Stromal cell of bone marrow (primary cell): ENCODE results near the gene CRLF1.
A peak's percentile ranks its signal among the peaks of the same experiment; 100 is the strongest.
"Not testable (repeated sequence)": the region's sequence is repeated elsewhere in the genome, so short reads cannot be mapped to it uniquely, and the experiment has no call there.

Source experiments
- DNase-seq: peaks from one replicate; pipeline ENCODE4 v3.0.0-alpha.2; 2012; ENCODE audit warnings: low read depth

The CRLF1 gene

DNA sequence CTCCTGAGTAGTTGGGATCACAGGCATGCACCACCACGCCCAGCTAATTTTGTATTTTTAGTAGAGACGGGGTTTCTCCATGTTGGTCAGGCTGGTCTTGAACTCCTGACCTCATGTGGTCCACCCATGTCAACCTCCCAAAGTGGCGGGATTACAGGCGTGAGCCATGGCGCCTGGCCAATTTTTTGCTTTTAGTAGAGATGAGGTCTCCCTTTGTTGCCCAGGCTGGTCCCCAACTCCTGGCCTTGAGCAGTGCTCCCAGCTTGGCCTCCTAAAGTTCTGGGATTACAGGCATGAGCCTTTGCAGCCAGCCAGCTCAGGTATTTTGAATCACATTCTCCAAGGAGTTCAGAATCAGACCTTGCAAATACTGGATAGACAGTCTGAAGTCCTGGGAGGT lies 13.9 kb downstream of the CRLF1 start:
- not testable (repeated sequence) for DNase-seq

DNA sequence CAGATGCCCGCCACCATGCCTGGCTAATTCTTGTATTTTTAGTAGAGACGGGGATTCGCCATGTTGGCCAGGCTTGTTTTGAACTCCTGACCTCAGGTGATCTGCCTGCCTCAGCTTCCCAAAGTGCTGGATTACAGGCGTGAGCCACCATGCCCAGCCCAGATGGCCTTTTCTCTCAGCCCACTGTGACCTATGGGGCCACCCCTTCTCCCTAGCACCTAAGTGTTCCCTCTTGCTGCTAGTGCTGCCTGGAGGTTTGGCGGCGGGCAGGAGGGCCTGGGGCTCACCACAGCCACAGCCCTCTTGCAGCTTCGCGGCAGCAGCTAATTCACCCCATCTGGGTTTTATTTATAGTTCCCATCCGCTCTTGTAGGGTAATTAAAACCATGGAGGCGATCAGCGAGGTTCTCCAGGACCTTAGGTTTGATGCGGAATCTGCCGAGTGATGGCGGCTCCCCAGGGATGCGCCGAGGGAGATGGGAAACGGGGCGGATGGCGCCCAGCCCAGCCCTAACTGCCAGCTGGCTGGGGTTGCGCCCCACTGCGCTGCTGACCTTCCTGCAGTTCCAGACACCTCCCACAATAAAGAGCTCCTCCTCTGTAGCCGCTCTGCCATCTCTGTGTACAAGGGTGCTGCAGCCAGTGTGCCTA lies 14.7 kb downstream of the CRLF1 start:
- no peak for DNase-seq

- peak; percentile 31 for DNase-seq
Observed at GRCh38 chr19:18590273-18591272, 16.0 kb downstream of the CRLF1 start.

DNA sequence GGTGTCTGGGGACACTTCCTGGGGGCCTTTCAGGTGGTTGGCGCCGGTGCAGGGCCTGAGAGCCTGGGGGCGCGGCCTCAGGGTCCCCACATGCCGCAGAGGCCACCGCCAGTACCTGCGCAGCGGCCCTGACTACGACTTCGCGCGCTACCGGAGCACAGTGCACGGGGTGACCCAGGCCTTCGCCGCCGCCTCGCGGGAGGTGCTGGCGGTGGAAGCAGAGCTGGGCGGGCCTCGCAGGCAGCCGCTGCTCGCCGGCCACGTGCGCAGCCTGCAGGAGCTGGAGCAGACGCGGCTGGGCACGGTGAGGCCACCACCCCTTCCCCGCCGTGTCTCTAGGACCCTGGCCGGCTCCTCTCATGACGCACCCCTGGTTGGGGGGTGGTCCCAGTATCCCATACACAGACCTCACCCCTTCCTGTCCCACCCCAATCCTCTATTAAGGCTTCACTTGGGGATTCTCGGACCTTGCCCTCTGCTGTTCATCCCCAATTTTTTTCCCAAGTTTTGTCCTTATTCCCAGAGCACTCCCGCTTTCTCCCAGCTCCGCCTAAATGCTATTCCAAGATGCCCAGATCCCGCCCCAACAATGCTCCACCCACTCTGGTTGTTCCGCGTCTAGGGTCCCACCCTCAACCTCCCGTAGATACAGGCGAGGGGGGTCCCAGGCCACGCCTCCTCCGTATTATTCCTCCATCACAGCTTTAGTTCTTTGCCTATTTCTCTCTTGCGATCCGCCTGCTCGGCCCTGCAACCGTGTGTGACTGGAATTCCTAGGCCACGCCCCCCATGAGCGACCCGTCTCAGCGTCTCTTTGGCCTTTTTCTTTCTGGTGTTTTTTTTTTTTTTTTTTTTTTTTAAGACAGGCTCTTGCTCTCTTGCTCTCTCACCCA lies 17.0 kb downstream of the CRLF1 start:
- DNase-seq = no peak

DNA sequence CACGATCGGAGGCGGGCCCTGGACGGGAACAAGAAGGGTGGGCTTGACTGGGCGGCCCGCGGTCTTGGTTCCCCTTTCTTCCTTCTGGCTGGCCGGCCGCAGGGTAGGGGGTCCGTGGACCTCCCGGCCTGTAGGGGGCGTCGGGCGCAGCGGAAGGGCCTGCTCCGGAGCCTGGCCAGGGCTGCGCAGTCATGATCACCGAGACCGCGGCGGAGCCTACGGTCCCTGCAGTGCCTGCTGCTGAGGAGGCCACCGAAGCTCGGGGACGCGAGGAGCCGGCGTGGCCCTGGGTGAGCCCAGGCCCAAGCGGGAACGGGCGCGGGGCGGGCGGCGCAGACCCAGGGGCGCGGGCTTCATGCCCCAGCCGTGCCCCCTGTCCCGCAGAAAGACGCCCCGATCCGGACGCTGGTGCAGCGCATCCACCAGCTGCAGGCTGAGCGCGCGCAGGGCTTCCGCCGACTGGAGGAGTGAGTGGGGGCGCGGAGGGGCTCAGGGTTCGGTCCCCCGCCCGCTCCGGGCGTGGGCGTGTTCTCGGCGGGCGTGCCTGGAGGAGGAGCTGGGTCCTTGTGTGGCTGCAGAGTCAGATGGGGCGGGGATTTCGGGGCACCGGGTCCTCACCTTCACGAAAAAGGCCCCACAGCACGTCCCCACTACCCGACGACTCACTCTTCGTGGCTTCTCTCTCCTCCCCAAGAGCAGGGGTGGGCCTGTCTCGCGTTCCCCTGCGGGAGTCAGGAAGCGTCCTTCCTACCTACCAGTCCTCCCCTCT lies 17.8 kb downstream of the CRLF1 start, which contains the start of gene REX1BD:
TSS of gene REX1BD (plus strand) at position 188 of the 769 bp plus-strand sequence. CDS start at position 192, 4 bp downstream.
- peak; percentile 49 for DNase-seq

GRCh38 chr19:18587962-18588610 lies 18.5 kb downstream of the CRLF1 start:
- no peak for DNase-seq

- no peak for DNase-seq
Observed at GRCh38 chr19:18587561-18587960, 19.0 kb downstream of the CRLF1 start.

- DNase-seq = no peak
Observed at GRCh38 chr19:18586306-18586705, 20.3 kb downstream of the CRLF1 start.

GRCh38 chr19:18580311-18580710 lies 26.3 kb downstream of the CRLF1 start:
- no peak for DNase-seq

DNA sequence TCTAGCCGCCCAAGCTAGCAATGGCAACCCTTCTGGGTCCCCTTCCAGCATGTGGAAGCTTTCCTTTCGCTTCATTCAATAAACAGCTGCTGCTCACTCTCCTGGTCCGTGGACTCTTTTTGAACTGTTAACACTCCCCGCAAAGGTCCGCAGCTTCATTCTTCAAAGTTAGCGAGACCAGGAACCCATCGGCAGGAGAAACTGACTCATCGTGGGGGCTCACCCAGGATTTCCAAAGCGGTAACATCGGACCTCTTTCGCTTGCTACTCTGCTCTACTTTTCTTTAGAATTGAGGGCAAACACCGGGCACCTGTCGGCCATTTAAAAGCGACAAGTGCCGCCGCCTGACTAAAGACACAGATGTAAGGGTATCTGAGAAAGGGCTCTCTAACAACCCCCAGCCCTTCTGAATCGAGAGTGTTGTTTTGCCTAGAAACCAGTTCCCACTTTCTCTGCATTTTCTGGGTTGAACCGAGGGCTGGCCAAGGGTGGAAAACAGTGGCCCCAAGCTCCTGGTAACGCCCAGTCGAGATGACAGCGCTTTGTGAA lies 29.2 kb downstream of the CRLF1 start:
- no peak for DNase-seq

GRCh38 chr19:18576383-18576782 lies 30.2 kb downstream of the CRLF1 start:
- no peak for DNase-seq

DNA sequence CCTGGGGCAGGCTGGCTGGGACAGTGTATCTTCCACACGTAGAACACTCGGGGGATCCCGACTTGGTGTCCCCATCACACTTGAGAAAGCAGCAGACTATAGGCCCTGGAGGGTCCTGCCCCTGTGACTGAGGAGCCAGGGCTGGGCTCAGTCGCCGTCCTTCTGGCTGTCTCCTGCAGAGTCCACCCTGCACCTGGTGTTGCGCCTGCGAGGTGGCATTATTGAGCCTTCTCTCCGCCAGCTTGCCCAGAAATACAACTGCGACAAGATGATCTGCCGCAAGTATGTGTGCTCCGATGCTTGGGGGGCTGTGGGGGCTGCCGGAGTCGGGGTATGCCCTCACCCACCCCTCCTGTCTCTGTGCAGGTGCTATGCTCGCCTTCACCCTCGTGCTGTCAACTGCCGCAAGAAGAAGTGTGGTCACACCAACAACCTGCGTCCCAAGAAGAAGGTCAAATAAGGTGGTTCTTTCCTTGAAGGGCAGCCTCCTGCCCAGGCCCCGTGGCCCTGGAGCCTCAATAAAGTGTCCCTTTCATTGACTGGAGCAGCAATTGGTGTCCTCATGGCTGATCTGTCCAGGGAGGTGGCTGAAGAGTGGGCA lies 31.8 kb downstream of the CRLF1 start:
- no peak for DNase-seq

DNA sequence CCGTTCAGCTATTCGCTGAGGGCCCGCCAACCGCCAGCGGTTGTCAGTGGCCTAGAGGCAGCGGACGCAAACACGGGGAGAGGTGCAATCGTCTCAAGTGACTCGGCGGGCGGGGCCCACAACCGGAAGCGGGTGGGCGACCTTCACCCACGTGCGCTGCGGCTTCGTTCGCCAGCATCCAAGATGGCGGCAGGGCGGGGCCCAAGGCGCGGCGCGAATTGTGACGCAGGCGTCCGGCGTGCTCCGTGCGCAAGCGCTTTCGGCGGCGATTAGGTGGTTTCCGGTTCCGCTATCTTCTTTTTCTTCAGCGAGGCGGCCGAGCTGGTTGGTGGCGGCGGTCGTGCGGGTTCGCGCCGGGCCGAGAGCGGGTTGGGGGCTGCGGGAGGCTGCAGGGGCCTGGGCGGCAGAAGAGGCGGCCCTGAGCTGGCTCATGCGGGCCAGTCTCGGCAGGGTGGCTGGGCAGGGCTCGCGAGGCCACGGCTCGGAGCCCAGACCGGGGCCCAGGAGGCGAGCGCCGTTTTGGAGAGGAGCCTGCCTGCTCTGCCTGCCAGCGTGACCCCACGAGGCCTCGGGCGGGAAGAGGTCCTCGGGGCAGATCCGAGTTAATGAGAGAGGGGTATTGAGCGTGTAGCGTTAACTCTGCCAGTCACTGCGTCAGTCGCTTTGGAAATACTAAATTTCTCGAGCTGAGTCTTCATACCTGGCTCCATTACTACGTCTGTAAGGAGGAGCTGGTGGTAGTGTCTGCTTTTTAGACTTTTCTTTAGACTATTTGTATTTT lies 34.8 kb downstream of the CRLF1 start, which contains the start of gene UBA52:
TSS of gene UBA52 (plus strand) at position 294 of the 781 bp plus-strand sequence. CDS start 1,444 bp downstream, outside the sequence.
- peak; percentile 92 for DNase-seq

- DNase-seq = no peak
Observed at GRCh38 chr19:18568367-18568766, 38.2 kb downstream of the CRLF1 start.

DNA sequence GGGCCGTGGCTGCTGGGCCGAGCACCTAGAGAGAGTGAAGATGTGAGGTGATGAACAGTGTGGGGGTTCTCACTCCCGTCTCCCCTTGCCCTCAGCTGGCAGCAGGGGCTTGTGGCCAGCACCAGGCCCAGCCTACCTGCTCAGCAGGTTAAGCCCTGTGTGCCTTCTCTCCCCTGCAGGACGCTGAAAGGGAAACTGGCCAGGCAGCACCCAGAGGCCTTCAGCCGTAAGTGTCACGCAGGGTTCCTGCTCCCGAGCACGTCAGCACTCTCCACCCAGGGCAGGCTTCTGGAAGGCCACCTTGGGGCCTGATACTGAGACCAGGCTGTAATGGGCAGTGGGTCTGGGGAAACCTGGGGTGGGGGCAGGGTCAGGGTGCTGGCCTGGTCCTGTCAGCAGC lies 39.6 kb downstream of the CRLF1 start:
- DNase-seq = no peak

GRCh38 chr19:18562086-18562485 lies 44.5 kb downstream of the CRLF1 start:
- no peak for DNase-seq

GRCh38 chr19:18559685-18560084 lies 46.9 kb downstream of the CRLF1 start:
- DNase-seq = no peak

- no peak for DNase-seq
Observed at GRCh38 chr19:18558604-18559003, 48.0 kb downstream of the CRLF1 start.

DNA sequence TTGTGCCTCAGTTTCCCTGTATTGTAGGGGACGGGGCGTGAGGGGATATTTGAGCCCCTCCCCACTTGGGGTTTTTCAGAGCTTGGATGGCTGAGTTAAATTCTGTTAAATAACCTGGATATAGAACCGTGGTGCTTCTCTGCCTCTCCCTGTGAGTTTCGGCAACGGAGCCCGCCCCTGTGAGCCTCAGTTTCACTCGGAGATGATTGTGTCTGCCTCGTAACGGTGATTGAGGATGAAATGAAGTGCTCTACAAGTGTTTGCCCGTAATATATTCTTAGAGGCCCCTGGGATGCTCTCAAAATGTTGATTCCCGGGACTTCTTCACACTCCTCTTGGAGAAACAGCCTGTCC lies 48.4 kb downstream of the CRLF1 start:
- DNase-seq = no peak
